GM21423 (cell line): ENCODE measurements around the gene GCGR.

ENCODE experiments used
- ATAC-seq: cut with Tn5 transposase; IDR thresholded peaks from one replicate; pipeline ENCODE4 v1.9.1; 2021; ENCODE audit warnings: mild to moderate bottlenecking, moderate library complexity; ENCODE audit not compliant: unreplicated experiment

GCGR gene

DNA sequence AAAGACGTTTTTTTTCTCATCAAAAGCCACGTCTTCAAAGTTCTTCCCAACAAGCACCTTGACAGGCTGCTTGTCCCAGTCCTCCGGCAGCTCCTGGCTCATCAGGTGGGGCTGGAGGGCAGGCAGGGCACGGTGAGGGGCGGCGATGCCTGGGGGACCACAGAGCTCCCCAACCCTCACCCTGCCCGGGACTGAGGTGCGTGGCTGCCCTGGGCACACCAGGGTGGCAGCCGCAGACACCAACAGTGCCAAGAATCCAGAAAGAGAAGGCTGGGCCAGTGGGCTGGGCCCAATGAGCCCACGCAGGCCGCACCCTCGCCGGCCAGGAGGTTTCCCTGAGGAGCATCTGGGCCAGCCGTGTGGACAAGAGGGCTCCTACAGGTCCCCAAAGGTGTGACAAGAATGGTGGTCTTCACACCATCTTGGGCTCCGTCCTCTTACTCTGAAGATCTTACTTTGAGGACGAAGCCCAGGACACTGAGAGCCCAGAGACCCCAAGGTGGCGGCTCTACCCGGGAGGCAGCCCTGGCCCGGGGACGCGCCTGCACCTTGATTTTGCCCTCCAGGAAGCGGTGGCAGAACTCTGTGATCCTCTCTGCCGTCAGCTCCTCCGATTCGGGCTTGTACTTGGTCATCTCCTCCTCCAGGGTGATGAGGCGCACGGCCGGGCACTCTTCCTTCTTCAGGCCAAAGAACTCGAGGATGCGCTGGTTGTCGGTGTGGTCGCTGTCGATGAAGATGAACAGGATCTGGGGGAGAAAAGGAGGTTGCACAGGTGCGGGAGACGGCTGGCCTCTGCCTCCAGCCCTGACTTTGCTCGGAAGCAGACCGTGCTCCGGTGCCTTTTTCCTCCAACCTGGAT, 42.2 kb downstream of the GCGR start:
- no peak for ATAC-seq

DNA sequence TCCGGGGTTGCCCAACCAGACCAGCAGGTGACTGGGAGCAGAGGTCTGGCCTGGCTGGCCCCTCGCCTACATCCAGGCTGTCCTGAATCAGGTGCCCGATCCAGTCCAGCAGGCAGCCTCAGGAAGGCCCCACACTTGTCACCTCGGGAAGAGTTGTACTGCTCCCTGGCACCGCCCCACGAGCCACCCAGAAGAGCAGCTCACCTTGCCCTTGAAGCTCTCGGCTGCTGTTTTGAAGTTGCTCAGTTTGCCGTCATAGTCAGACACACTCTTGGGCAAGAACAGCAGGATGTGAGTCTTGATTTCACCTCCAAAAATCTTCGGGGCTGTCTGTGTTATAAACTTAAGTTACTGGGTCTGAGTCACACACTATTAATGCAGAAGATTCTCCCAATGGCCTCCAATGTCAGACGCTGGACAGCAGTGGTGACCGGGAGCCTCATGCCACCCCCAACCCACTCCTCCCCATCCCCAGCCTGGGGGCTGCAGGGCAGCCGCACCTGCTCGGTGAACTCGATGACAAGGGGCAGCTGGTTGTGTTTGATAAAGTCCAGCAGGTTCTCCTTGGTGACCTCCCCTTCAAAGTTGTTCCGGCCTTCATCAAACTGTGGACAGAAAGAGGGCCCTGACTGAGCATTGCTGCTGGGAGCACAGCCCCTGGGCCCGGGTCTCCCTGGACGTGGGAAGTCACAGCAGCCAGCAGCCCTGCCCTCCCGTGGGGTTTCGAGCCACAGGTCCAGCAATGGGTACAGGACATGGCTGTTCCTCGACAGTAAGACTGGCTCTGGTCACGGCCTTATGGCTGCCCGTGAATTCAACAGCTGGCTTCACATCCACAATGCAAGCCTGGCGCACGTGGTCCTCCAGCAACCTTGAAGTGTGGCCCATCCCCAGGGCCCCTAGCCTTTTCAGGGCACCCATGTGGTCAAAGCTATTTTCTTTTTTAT, 43.1 kb downstream of the GCGR start:
- ATAC-seq: no peak

- ATAC-seq: no peak
Observed at GRCh38 chr17:81849457-81849856, 45.5 kb downstream of the GCGR start.

- ATAC-seq: no peak
Observed at GRCh38 chr17:81851423-81851822, 47.5 kb downstream of the GCGR start.

GRCh38 chr17:81852237-81852636, 48.3 kb downstream of the GCGR start:
- no peak for ATAC-seq

GRCh38 chr17:81854974-81855774, 51.2 kb downstream of the GCGR start:
- ATAC-seq: no peak

DNA sequence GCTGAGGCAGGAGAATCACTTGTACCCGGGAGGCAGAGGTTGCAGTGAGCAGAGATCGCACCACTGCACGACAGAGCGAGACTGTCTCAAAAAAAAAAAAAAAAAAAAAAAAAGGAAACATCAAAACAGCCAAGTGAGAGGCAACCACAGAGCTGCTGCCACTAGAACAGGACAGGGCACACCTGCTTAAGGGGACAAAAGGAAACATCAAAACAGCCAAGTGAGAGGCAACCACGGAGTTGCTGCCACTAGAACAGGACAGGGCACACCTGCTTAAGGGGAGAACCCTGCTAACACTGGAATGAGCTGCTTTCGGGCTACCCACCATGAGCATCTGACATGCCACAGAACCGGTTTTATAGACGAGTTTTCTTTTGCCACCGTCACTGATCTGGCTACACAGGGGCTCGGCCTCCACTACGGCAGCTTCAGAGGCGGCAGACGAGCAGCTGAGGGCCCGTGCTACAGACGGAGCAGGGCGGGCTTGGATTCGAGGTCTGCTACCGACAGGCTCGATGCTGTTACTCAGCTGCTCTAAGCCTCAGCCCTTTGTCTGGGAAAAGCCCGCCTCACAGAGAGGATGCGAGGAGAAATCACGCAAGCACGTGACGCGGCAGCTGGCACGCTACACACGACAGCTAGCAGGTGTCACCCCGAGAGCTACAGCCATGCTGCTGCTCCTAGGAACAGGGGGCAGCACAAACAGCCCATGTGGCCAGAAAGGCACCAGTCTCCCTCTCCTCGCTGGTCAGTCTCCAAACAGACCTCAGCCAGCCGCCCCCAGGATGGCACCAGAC, 54.4 kb downstream of the GCGR start:
- no peak for ATAC-seq

- no peak for ATAC-seq
Observed at GRCh38 chr17:81858967-81859905, 55.3 kb downstream of the GCGR start.

DNA sequence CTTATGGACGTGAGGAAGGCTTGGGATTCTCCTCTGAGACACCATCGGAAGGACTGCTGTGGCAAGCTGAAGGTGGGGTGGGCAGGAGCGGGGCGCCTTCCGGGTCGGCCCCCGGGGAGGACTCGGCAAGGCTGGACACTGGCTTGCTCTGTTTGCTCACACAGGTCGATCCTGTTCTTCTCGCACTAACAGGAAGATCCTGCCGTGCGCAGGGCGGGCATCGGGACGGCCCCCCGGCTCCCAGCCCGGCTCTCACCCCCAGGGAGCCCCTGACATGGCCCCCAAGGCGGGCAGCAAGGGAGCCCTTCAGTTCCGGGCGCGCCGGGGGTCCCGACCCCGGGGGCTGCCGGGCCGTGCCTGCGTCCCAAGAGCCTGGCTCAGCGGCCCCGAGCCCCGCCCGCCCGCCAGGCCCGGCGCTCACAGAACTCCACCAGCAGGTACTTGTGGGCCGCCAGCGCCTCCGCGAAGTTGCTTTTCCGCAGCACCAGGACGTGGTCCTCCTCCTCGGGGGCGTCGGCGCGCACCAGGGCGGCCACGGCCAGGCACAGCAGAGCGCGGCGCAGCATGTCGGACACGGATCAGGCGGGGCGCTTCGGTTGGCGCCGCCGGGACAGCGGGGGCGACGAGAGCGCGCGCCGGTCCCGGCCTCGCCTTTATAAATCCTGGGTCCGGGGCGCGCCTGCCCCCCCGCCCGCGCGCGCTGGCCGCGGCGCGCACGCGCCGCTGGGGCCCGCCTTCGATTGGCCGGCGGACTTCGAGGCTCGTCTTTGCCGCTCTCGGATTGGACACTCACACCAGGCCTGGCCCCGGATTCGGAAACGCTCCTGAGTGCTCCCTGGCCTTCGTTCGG, 56.2 kb downstream of the GCGR start, which contains the start of gene P4HB:
TSS of gene P4HB (minus strand) at position 630 of the 850 bp plus-strand sequence. CDS start at position 566, 64 bp downstream.
- no peak for ATAC-seq

GRCh38 chr17:81860756-81861568, 57.0 kb downstream of the GCGR start:
- ATAC-seq: peak; percentile 78

- ATAC-seq: no peak
Observed at GRCh38 chr17:81863123-81863675, 59.2 kb downstream of the GCGR start.
